MCF 10A (cell line): ENCODE results near the gene ALKAL2. TPM values are rescaled to one million over a fixed set of nuclear protein-coding genes. Genes with fewer than 3 reads are reported as not detected.

Source experiments
- BruUV-seq: library from RNA; stranded (reverse); fragments of 400-500 nt; replicated peaks from 2 replicates; lab custom pipeline; 2021; lab: Mats Ljungman, UMichigan
- CTCF ChIA-PET: fragments of 300-600 bp; sonication (Branson Sonifier 250); formaldehyde crosslinking; extraction: SDS; loops from one replicate; lab custom pipeline; 2021; ENCODE audit warnings: antibody characterized with exemption, inconsistent platforms; lab: Yijun Ruan, JAX
- POLR2A ChIA-PET: fragments of 300-600, 350-650 bp; sonication (Branson Sonifier 250); formaldehyde crosslinking; extraction: SDS; loops from one replicate; lab custom pipeline; 2020; ENCODE audit warnings: antibody characterized with exemption, inconsistent platforms; lab: Yijun Ruan, JAX
- DNase-seq: peaks from one replicate; pipeline ENCODE4 v3.0.0-alpha.2; 2018; ENCODE audit not compliant: unreplicated experiment
- H3K27ac Mint-ChIP-seq: one replicate; pipeline ENCODE4 v1.8.0; 2022; ENCODE audit warnings: mild to moderate bottlenecking, low read depth, mixed read lengths; ENCODE audit not compliant: unreplicated experiment
- H3K27me3 Mint-ChIP-seq: one replicate; pipeline ENCODE4 v1.8.0; 2022; ENCODE audit warnings: mixed read lengths; ENCODE audit not compliant: insufficient read depth, unreplicated experiment
- H3K36me3 Mint-ChIP-seq: one replicate; pipeline ENCODE4 v1.8.0; 2022; ENCODE audit warnings: mild to moderate bottlenecking, moderate library complexity, mixed read lengths; ENCODE audit not compliant: insufficient read depth, unreplicated experiment
- H3K4me1 Mint-ChIP-seq: one replicate; pipeline ENCODE4 v1.8.0; 2022; ENCODE audit warnings: mixed read lengths; ENCODE audit not compliant: insufficient read depth, unreplicated experiment
- H3K4me3 Mint-ChIP-seq: one replicate; pipeline ENCODE4 v1.8.0; 2022; ENCODE audit warnings: mild to moderate bottlenecking, moderate library complexity, mixed read lengths; ENCODE audit not compliant: unreplicated experiment
- H3K9me3 Mint-ChIP-seq: one replicate; pipeline ENCODE4 v1.8.0; 2022; ENCODE audit warnings: mixed read lengths; ENCODE audit not compliant: unreplicated experiment
- intact Hi-C: fragments of 100-400 bp; cut with micrococcal nuclease; formaldehyde crosslinking; loops from 2 replicates; pipeline ENCODE4 v1.14.1; 2022
- total RNA-seq: library from RNA; stranded (reverse); gene quantifications from 2 replicates; pipeline ENCODE4 v1.2.3, GENCODE V29; 2022
- TF ChIP-seq, protein P1 (sequence below): fragments of 200-600 bp; IDR thresholded peaks from one replicate; pipeline ENCODE4 v1.8.0; 2022; ENCODE audit warnings: antibody characterized with exemption, mild to moderate bottlenecking; ENCODE audit not compliant: unreplicated experiment

The ALKAL2 gene
- total RNA-seq, 1 experiment from 2014 or later, result not detected

- CTCF ChIA-PET, result no interaction called here
- peaks cover 15% of the 10 kb centered on the region for H3K36me3 Mint-ChIP-seq
- POLR2A ChIA-PET, result interaction anchor here (0.6 kb wide), 1 partner anchor 108 kb away, joined by 3 read pairs; no protein-coding TSS in a partner anchor
- intact Hi-C loops, result no loop called here
- no peaks in the 10 kb centered on the region for H3K4me1 Mint-ChIP-seq
- no peaks in the 10 kb centered on the region for H3K27me3 Mint-ChIP-seq
- TF ChIP-seq, protein P1, sequence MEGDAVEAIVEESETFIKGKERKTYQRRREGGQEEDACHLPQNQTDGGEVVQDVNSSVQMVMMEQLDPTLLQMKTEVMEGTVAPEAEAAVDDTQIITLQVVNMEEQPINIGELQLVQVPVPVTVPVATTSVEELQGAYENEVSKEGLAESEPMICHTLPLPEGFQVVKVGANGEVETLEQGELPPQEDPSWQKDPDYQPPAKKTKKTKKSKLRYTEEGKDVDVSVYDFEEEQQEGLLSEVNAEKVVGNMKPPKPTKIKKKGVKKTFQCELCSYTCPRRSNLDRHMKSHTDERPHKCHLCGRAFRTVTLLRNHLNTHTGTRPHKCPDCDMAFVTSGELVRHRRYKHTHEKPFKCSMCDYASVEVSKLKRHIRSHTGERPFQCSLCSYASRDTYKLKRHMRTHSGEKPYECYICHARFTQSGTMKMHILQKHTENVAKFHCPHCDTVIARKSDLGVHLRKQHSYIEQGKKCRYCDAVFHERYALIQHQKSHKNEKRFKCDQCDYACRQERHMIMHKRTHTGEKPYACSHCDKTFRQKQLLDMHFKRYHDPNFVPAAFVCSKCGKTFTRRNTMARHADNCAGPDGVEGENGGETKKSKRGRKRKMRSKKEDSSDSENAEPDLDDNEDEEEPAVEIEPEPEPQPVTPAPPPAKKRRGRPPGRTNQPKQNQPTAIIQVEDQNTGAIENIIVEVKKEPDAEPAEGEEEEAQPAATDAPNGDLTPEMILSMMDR, result no peak
- no peak overlapping the region for H3K27ac Mint-ChIP-seq
- H3K9me3 Mint-ChIP-seq, result no peaks in the 10 kb centered on the region
- H3K4me3 Mint-ChIP-seq, result no peak overlapping the region
- no TSS peak for BruUV-seq
- no peak for DNase-seq
Measured at GRCh38 chr2:254241-254640, 33.6 kb downstream of the ALKAL2 start.

DNA sequence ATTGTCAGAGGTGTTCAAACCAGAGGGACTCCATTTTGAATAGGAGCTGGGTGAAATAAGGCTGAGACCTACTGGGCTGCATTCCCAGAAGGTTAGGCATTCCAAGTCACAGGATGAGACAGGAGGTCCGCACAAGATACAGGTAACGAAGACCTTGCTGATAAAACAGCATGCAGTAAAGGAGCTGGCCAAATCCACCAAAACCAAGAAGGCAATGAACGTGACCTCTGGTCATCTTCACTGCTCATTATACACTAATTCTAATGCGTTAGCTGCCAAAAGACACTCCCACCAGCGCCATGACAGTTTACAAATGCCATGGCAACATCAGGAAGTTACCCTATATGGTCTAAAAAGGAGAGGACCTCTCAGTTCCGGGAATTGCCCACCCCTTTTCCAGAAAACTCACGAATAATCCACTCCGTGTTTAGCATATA lies 34.7 kb downstream of the ALKAL2 start:
- Mint-ChIP-seq H3K4me1 (no peaks in the 10 kb centered on the region), H3K27ac (no peak overlapping the region), H3K27me3 (no peaks in the 10 kb centered on the region), H3K36me3 (peaks cover 18% of the 10 kb centered on the region), H3K9me3 (no peaks in the 10 kb centered on the region), H3K4me3 (no peak overlapping the region)
- no peak for DNase-seq
- ChIA-PET CTCF (no interaction called here), POLR2A (no interaction called here)
- TF ChIP-seq, protein P1, result no peak
- intact Hi-C loops, result no loop called here
- no TSS peak for BruUV-seq

DNA sequence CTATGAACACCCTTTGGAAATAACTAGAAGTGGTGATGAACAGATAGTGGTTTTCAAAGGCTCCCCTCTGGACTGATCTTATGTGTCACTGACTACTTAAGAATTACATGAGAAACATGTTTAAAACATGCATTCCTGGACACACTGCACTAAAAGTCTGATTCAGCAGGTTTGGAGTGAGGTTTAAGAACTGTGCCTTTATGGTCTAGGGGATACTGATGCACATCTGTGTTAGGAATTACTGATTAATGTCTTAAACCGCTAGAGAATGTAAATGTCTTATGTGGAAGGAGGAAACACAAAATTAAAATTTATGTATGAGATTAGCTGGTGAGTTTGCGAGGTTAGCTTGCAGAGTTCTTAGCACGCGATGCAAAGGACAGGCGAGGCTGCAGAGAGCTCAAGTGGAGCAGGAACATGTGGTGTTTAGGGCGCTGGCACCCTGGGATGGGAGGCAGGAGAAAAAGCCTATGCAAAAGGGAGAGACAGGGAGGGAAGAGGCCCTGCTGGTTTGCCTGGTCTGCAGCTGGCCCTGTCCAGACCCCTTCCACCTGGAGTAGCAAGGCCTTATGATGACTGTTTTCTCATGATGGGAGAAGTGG lies 35.8 kb downstream of the ALKAL2 start:
- H3K27ac Mint-ChIP-seq, result no peak overlapping the region
- BruUV-seq, result no TSS peak
- intact Hi-C loops, result no loop called here

DNA sequence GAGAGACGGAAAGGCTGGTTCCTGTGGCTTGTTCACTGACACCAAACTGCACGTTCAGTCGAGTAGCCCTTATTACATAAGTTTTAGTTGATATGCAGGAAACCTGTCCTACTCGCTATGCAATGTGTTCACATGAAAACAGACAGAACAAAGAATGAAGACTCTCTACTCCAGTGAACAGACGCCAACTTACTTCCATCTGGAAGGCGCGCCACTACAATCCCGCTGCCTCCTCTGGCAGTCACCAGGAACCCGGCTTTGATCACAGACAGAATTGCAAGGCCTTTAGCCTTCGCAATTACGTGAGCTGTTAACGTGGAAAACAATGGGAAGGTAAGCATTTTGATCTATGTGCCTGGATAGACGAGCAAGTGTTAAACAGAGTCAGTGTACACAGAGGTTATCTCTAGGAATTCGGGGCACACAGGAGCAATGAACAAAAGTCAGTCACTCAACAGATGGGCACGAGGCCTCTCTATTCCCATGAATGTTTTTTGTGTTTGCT lies 38.3 kb downstream of the ALKAL2 start:
- Mint-ChIP-seq H3K27me3 (no peaks in the 10 kb centered on the region), H3K4me1 (peaks cover 8% of the 10 kb centered on the region), H3K4me3 (no peak overlapping the region), H3K27ac (no peak overlapping the region), H3K9me3 (no peaks in the 10 kb centered on the region), H3K36me3 (peaks cover 44% of the 10 kb centered on the region)
- intact Hi-C loops, result loop anchor here (10.0 kb wide), 1 partner anchor 275 kb away; no protein-coding TSS in a partner anchor
- ChIA-PET POLR2A (interaction anchor here (0.7 kb wide), 1 partner anchor 9 kb away, joined by 3 read pairs; no protein-coding TSS in a partner anchor), CTCF (interaction anchor here (1.5 kb wide), 1 partner anchor 389 kb away, joined by 3 read pairs; no protein-coding TSS in a partner anchor)
- no TSS peak for BruUV-seq
- no peak for DNase-seq
- TF ChIP-seq, protein P1, result no peak

More for the DNA sequence above, 35.8 kb downstream of the ALKAL2 start:
- DNase-seq, result no peak
- TF ChIP-seq, protein P1, result no peak
- Mint-ChIP-seq H3K9me3 (no peaks in the 10 kb centered on the region), H3K27me3 (no peaks in the 10 kb centered on the region), H3K4me3 (no peak overlapping the region), H3K4me1 (no peaks in the 10 kb centered on the region), H3K36me3 (peaks cover 23% of the 10 kb centered on the region)
- ChIA-PET CTCF (no interaction called here), POLR2A (interaction anchor here (0.6 kb wide), 1 partner anchor 11 kb away, joined by 3 read pairs; no protein-coding TSS in a partner anchor)
